HG03457 (cell line): Measurements from ENCODE around the gene ZNF33A.
A peak's percentile ranks its signal among the peaks of the same experiment; 100 is the strongest.
"Not testable (repeated sequence)": the region's sequence is repeated elsewhere in the genome, so short reads cannot be mapped to it uniquely, and the experiment has no call there.

Experiments used
- ATAC-seq: cut with Tn5 transposase; IDR thresholded peaks from one replicate; pipeline ENCODE4 v1.9.1; 2021; ENCODE audit warnings: moderate number of reproducible peaks; ENCODE audit not compliant: unreplicated experiment

ZNF33A gene

GRCh38 chr10:38043516-38043915 lies 33.0 kb downstream of the ZNF33A start:
- no peak for ATAC-seq

GRCh38 chr10:38045129-38045528 lies 34.7 kb downstream of the ZNF33A start:
- ATAC-seq: no peak

GRCh38 chr10:38047666-38048065 lies 37.2 kb downstream of the ZNF33A start:
- ATAC-seq: no peak

- ATAC-seq: no peak
Observed at GRCh38 chr10:38050212-38050611, 39.7 kb downstream of the ZNF33A start.

GRCh38 chr10:38054361-38054797 lies 43.9 kb downstream of the ZNF33A start:
- no peak for ATAC-seq

DNA sequence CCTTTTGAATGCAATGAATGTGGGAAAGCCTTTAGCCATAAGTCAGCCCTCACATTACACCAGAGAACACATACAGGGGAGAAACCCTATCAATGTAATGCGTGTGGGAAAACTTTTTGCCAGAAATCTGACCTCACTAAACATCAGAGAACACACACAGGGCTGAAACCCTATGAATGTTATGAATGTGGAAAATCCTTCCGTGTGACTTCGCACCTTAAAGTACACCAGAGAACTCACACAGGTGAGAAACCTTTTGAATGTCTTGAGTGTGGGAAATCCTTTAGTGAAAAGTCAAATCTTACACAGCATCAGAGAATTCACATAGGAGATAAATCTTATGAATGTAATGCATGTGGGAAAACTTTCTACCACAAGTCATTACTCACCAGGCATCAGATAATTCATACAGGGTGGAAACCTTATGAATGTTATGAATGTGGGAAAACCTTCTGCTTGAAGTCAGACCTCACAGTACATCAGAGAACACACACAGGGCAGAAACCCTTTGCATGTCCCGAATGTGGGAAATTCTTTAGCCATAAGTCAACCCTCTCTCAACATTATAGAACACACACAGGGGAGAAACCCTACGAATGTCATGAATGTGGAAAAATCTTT lies 44.9 kb downstream of the ZNF33A start:
- ATAC-seq: not testable (repeated sequence)

DNA sequence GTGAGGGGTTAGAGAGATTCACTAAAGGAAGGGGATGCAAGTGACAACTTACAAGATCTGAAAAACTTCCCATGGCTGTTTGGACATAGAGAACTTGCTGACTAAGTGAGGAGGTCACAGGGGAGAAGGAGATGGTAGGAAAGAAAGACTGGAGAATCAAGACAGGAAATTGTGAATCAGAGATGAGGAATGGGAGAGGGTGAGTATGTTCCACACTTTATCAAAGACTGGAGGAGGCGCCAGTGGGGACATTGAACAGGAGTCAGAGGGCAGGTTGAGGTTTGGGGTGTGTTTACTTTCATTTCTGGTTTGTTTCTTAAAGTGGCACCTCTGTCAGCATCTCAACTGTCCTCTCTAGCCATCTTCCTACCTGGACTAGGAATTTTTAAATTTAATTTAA lies 59.2 kb downstream of the ZNF33A start:
- not testable (repeated sequence) for ATAC-seq

GRCh38 chr10:38070501-38070900 lies 60.0 kb downstream of the ZNF33A start:
- ATAC-seq: no peak

DNA sequence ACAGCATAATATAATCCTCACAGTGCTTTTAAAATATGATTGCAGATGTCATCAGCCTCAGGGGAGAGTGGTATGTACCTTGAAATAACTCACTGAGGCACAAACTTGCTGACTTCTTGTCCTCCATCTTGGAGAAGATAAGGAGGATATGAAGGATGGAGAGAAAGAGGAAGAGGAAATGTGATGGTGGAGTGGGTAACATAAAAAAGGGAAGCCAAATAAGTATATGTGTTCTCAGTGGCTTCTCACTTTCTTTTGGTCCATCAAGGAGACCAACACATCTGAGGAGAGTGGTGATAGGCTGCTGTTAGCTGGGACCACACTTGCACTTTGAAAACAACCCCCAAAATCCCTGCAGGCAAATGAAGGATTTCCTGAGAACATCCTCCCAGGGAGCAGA lies 62.1 kb downstream of the ZNF33A start:
- no peak for ATAC-seq

GRCh38 chr10:38076687-38077086 lies 66.2 kb downstream of the ZNF33A start:
- ATAC-seq: no peak

DNA sequence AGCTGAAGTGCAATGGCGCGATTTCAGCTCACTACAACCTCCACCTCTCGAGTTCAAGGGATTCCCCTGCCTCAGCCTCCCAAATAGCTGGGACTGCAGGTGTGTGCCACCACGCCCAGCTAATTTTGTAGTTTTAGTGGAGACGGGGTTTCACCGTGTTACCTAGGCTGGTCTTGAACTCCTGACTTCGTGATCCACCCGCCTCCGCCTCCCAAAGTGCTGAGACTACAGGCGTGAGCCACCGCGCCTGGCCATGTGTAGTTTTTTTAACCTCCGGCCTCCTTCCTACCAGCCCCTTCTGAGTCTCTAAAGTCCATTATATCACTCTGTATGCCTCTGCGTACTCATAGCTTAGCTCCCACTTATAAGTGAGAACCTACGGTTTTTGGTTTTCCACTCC lies 82.8 kb downstream of the ZNF33A start:
- not testable (repeated sequence) for ATAC-seq

- ATAC-seq: peak; percentile 15
Observed at GRCh38 chr10:38093816-38094157, 83.3 kb downstream of the ZNF33A start.

GRCh38 chr10:38094158-38094926 lies 83.9 kb downstream of the ZNF33A start, which contains the start of gene ZNF37A:
Gene ZNF37A (plus strand): TSS chr10:38094337. CDS start chr10:38096618, 2,281 bp downstream.
- ATAC-seq: peak; percentile 95

DNA sequence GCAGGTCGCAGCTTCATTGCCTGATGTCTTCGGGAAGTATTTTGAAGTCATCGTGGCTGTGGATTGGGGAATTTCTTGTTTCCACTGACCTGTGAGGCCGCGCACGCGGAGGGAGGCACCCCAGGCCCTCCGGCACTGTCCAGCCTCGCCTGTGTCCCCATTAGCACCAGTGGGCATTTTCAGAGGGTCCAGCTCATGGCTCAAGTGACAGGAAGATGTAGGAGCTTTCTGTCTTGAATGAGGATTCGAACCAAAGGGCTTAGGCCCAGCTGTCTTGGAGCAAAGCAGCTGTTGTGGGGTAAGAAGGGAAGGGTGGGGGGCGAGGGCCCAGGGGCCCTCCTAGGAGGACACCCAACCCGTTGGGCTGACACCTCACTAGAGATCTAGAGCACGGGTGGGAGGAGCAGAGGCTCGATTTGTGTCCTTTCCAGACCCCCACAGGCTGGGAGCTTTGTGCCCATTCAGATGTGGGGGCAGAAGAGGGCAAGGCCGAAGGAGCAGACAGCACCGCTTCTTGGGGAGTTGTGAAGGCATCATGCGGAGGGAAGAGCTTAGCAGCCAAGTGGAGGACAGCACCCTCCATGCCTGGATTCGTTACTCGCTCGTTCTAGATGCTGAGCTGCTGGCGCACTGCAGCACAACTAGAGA lies 84.6 kb downstream of the ZNF33A start:
- no peak for ATAC-seq

DNA sequence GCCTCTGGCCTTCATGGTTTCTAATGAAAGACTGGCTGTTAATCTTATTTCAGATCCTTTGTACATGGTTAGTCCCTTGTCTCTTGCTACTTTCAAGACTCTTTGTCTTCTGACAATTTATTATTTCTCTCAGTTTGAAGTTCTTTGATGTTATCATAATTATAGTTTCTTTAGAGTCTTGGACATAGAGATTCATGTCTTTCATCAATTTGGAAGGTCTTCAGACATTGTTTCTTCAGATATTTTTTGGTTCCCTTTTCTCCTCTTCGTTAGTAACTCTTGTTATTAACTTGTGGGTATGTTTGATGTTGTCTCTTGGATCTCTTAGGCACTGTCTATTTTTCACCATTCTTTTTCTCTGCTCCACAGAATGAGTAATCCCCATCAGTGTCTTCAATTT lies 92.4 kb downstream of the ZNF33A start:
- ATAC-seq: no peak

DNA sequence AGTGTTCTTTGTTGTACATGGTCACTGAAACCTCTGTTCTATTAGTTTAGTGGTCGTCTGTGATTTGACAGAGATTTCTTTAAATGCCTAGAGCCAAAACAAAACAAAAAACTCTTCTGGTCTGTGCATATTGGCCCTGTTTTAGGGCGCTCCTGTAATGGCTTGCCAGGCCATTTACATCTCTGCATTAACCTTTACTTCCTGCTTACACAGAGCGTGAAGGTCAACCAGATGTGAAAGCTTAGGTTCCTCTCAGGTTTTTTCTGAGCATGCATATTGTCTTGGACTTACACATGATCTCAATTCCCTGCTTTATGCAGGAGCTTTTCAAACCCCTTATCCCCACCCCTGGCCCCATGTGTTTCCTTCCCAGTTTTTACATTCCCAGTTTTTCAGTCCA lies 93.3 kb downstream of the ZNF33A start:
- no peak for ATAC-seq

DNA sequence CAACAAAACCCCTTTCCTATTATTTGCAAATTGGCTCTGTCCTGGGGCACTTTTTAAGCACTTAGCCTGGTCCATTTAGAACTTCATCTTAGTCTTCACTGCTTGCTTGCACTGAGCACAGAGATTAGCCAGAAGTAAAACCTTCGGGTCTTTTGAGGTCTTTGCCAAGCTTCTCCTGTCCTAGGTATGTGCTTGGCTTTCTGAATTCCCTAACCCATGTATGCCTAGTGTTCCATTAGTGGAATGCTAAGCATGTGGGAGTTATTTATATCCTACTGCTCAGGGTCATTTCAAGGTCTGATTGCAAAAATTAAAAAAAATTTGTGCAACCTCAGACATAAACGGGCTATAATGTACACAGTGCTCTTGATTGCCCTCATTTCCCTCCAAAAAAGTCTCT lies 101.7 kb downstream of the ZNF33A start:
- ATAC-seq: no peak
